MCF 10A (cell line): Measurements from ENCODE around the gene LCN12. TPM values are rescaled to one million over a fixed set of nuclear protein-coding genes. Genes with fewer than 3 reads are reported as not detected.
A peak's percentile ranks its signal among the peaks of the same experiment; 100 is the strongest.

Experiments
- BruUV-seq: library from RNA; stranded (reverse); fragments of 400-500 nt; replicated peaks from 2 replicates; lab custom pipeline; 2021; lab: Mats Ljungman, UMichigan
- CTCF ChIA-PET: fragments of 300-600 bp; sonication (Branson Sonifier 250); formaldehyde crosslinking; extraction: SDS; loops from one replicate; lab custom pipeline; 2021; ENCODE audit warnings: antibody characterized with exemption, inconsistent platforms; lab: Yijun Ruan, JAX
- POLR2A ChIA-PET: fragments of 300-600, 350-650 bp; sonication (Branson Sonifier 250); formaldehyde crosslinking; extraction: SDS; loops from one replicate; lab custom pipeline; 2020; ENCODE audit warnings: antibody characterized with exemption, inconsistent platforms; lab: Yijun Ruan, JAX
- DNase-seq: peaks from one replicate; pipeline ENCODE4 v3.0.0-alpha.2; 2018; ENCODE audit not compliant: unreplicated experiment
- H3K27ac Mint-ChIP-seq: one replicate; pipeline ENCODE4 v1.8.0; 2022; ENCODE audit warnings: mild to moderate bottlenecking, low read depth, mixed read lengths; ENCODE audit not compliant: unreplicated experiment
- H3K27me3 Mint-ChIP-seq: one replicate; pipeline ENCODE4 v1.8.0; 2022; ENCODE audit warnings: mixed read lengths; ENCODE audit not compliant: insufficient read depth, unreplicated experiment
- H3K36me3 Mint-ChIP-seq: one replicate; pipeline ENCODE4 v1.8.0; 2022; ENCODE audit warnings: mild to moderate bottlenecking, moderate library complexity, mixed read lengths; ENCODE audit not compliant: insufficient read depth, unreplicated experiment
- H3K4me1 Mint-ChIP-seq: one replicate; pipeline ENCODE4 v1.8.0; 2022; ENCODE audit warnings: mixed read lengths; ENCODE audit not compliant: insufficient read depth, unreplicated experiment
- H3K4me3 Mint-ChIP-seq: one replicate; pipeline ENCODE4 v1.8.0; 2022; ENCODE audit warnings: mild to moderate bottlenecking, moderate library complexity, mixed read lengths; ENCODE audit not compliant: unreplicated experiment
- H3K9me3 Mint-ChIP-seq: one replicate; pipeline ENCODE4 v1.8.0; 2022; ENCODE audit warnings: mixed read lengths; ENCODE audit not compliant: unreplicated experiment
- CTCF ChIP-seq: fragments of 200-600 bp; IDR thresholded peaks from one replicate; pipeline ENCODE4 v1.8.0; 2022; ENCODE audit warnings: antibody characterized with exemption, mild to moderate bottlenecking; ENCODE audit not compliant: unreplicated experiment
- intact Hi-C: fragments of 100-400 bp; cut with micrococcal nuclease; formaldehyde crosslinking; loops from 2 replicates; pipeline ENCODE4 v1.14.1; 2022
- total RNA-seq: library from RNA; stranded (reverse); gene quantifications from 2 replicates; pipeline ENCODE4 v1.2.3, GENCODE V29; 2022

Gene LCN12
- total RNA-seq, 1 experiment from 2014 or later = 0.86 TPM

- Mint-ChIP-seq H3K36me3 (peaks cover 33% of the 10 kb centered on the region), H3K9me3 (no peaks in the 10 kb centered on the region), H3K4me3 (peak overlapping the region; percentile 70), H3K27ac (no peak overlapping the region), H3K27me3 (no peaks in the 10 kb centered on the region), H3K4me1 (peaks cover 6% of the 10 kb centered on the region)
- intact Hi-C loops = loop anchor here (10.0 kb wide), 1 partner anchor 99 kb away; the partner anchor contains the start of genes AJM1 and PHPT1
- peak; percentile 42 for DNase-seq
- no peak for TF ChIP-seq CTCF
- ChIA-PET CTCF (interaction anchor here (0.5 to 1.0 kb wide), 9 partner anchors 15 to 364 kb away, joined by 3 to 4 read pairs (median 3); no protein-coding TSS in a partner anchor), POLR2A (interaction anchor here (0.6 to 1.7 kb wide), 11 partner anchors 42 to 136 kb away, joined by 3 to 10 read pairs (median 4); partner anchors contain the start of genes EDF1, PAXX and TRAF2)
- BruUV-seq = no TSS peak
These were observed 8.5 kb upstream of the LCN12 start for GRCh38 chr9:136943291-136944211.

DNA sequence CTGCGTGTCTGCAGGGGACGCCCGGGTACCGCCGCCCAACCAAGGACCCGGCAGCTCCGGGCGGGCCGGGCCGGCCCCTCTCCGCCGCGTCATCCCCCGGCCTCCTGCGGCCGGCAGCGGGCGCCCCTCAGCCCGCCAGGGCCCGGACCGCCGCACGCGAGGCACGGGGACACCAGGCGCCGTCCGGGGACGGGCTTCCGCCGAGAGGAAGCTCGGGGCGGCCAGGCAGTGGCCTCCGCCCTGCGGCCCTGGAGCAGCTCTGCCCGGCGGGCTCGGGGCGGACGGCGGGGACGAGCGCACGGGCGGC, 7.9 kb upstream of the LCN12 start:
- no peak overlapping the region for H3K27ac Mint-ChIP-seq
- BruUV-seq = no TSS peak

GRCh38 chr9:136944519-136945332, 7.3 kb upstream of the LCN12 start, which contains the start of the genes C8G and FBXW5:
C8G (plus strand) TSS chr9:136945243; CDS start chr9:136945321, 78 bp downstream.
FBXW5 (minus strand) TSS chr9:136944738; CDS start chr9:136944083, 655 bp downstream.
- no TSS peak for BruUV-seq
- ChIA-PET CTCF (interaction anchor here (0.6 to 1.2 kb wide), 11 partner anchors 52 to 365 kb away, joined by 3 to 5 read pairs (median 3); partner anchors contain the start of gene CLIC3), POLR2A (interaction anchor here (0.8 to 1.7 kb wide), 9 partner anchors 43 to 137 kb away, joined by 3 to 10 read pairs (median 5); partner anchors contain the start of genes EDF1, PAXX and TRAF2)
- DNase-seq = peak; percentile 93
- no peaks in the 10 kb centered on the region for H3K27me3 Mint-ChIP-seq
- H3K4me3 Mint-ChIP-seq = peak within 1 kb of the TSS; percentile 70
- intact Hi-C loops = loop anchor here (10.0 kb wide), 1 partner anchor 100 kb away; the partner anchor contains the start of genes AJM1 and PHPT1
- H3K4me1 Mint-ChIP-seq = no peaks in the 10 kb centered on the region
- peak; percentile 91 for TF ChIP-seq CTCF
- H3K27ac Mint-ChIP-seq = peak within 1 kb of the TSS; percentile 69
- H3K9me3 Mint-ChIP-seq = no peaks in the 10 kb centered on the region
- H3K36me3 Mint-ChIP-seq = peaks cover 27% of the 10 kb centered on the region

More for the DNA sequence above, 7.9 kb upstream of the LCN12 start:
- POLR2A ChIA-PET = interaction anchor here (0.8 to 1.7 kb wide), 9 partner anchors 42 to 137 kb away, joined by 3 to 10 read pairs (median 5); partner anchors contain the start of genes EDF1, PAXX and TRAF2
- TF ChIP-seq CTCF = no peak
- H3K4me1 Mint-ChIP-seq = peaks cover 3% of the 10 kb centered on the region
- peaks cover 32% of the 10 kb centered on the region for H3K36me3 Mint-ChIP-seq
- CTCF ChIA-PET = interaction anchor here (0.6 to 1.0 kb wide), 7 partner anchors 16 to 365 kb away, joined by 3 to 4 read pairs (median 3); no protein-coding TSS in a partner anchor
- peak; percentile 25 for DNase-seq
- intact Hi-C loops = loop anchor here (10.0 kb wide), 1 partner anchor 99 kb away; the partner anchor contains the start of genes AJM1 and PHPT1
- H3K27me3 Mint-ChIP-seq = no peaks in the 10 kb centered on the region
- peak overlapping the region; percentile 70 for H3K4me3 Mint-ChIP-seq
- no peaks in the 10 kb centered on the region for H3K9me3 Mint-ChIP-seq
